Activated CD4-positive, alpha-beta T cell treated with anti-CD3 and anti-CD28 coated beads for 36 hours (primary cell): Measurements from ENCODE around the gene TPRG1. TPM values are rescaled to one million over a fixed set of nuclear protein-coding genes. Genes with fewer than 3 reads are reported as not detected.

Experiments
- ATAC-seq: fragments of 200-7000 bp; cut with Tn5 transposase; one replicate; pipeline ENCODE4 v1.10.0; 2021; ENCODE audit warnings: mild to moderate bottlenecking, moderate library complexity
- CTCF ChIA-PET: fragments of 350-600 bp; sonication (Branson Sonifier 250); formaldehyde crosslinking; loops from one replicate; lab custom pipeline; 2021; ENCODE audit warnings: antibody characterized with exemption; lab: Charles Lee
- POLR2A ChIA-PET: fragments of 350-600 bp; sonication (Branson Sonifier 250); formaldehyde crosslinking; loops from one replicate; lab custom pipeline; 2021; ENCODE audit warnings: antibody characterized with exemption, inconsistent platforms; lab: Charles Lee
- DNase-seq: peaks from one replicate; pipeline ENCODE4 v3.0.0-alpha.2; 2020
- H3K27ac Mint-ChIP-seq: one replicate; pipeline ENCODE4 v1.8.0; 2021; ENCODE audit warnings: mixed read lengths
- H3K27me3 Mint-ChIP-seq: one replicate; pipeline ENCODE4 v1.8.0; 2021; ENCODE audit warnings: mixed read lengths
- H3K36me3 Mint-ChIP-seq: one replicate; pipeline ENCODE4 v1.8.0; 2021; ENCODE audit warnings: low read depth, mixed read lengths
- H3K4me1 Mint-ChIP-seq: one replicate; pipeline ENCODE4 v1.8.0; 2021; ENCODE audit warnings: mixed read lengths
- H3K4me3 Mint-ChIP-seq: one replicate; pipeline ENCODE4 v1.8.0; 2021; ENCODE audit warnings: mild to moderate bottlenecking, moderate library complexity, mixed read lengths
- H3K9me3 Mint-ChIP-seq: one replicate; pipeline ENCODE4 v1.8.0; 2021; ENCODE audit warnings: low read depth, mixed read lengths
- intact Hi-C, 2 experiments: fragments of 100-400 bp; cut with DNase I in 1 of 2; cut with micrococcal nuclease in 1 of 2; formaldehyde crosslinking; loops; one replicate each; pipeline versions ENCODE4 v1.14.2 to v1.15.1; 2022 to 2024; cut with DNase I, micrococcal nuclease
- total RNA-seq, 2 experiments: library from RNA; stranded (reverse); gene quantifications; one replicate each; pipeline ENCODE4 v1.2.3, GENCODE V29; 2021

TPRG1 gene
- total RNA-seq = 10 to 100 TPM; 11.6 to 11.9 TPM

DNA sequence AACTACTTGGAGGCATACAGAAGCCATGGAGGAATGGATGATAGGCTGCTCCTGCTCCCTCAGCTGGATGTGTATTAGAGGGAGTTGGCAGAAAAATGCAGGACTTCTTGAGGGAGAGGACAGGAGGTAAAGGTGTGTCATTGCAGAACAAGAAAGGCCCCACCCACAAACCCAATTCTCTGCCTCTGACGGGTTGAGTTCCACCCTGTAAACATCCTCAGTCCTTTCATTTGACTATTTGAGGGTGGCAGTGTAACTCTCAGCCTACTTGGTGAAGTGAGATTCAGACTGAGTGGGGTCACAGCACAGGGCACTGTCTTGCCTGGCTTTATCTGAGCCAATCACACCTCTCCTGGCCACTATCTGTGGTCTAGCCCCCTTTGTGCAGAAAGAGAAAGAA, at the start of gene TPRG1:
Gene TPRG1 (plus strand): TSS at position 265 of the 400 bp plus-strand sequence. CDS start 35,414 bp downstream, outside the sequence.
- POLR2A ChIA-PET = no interaction called here
- CTCF ChIA-PET = interaction anchor here (0.7 kb wide), 1 partner anchor 704 kb away, joined by 3 read pairs; no protein-coding TSS in a partner anchor
- Mint-ChIP-seq H3K36me3 (no peaks in the 10 kb centered on the region), H3K4me1 (peaks cover 21% of the 10 kb centered on the region), H3K27me3 (no peaks in the 10 kb centered on the region), H3K27ac (peak within 1 kb of the TSS; percentile 64), H3K9me3 (no peaks in the 10 kb centered on the region), H3K4me3 (no peak within 1 kb of the TSS)
- DNase-seq = no peak
- intact Hi-C loops = no loop called here
- no peak for ATAC-seq

DNA sequence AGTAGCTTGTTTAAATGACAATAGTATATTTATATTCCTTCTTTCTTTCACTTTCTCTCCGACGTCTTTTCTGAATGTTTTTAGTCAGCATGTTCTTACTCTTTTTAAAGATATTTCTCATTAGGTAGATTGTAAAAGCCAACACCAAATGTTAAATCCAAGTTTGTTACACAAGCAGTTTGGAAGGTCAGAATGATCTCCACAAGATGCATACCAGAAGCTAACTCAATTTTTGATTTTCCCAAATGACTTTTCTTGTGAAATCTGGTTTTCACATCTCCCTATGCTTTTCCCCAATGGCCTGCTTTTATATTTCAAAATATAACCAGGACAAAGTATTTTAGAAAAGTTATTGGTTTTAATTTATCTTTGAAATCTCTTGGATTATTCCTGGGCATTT, 49.7 kb upstream of the TPRG1 start:
- Mint-ChIP-seq H3K4me3 (peak overlapping the region; percentile 6), H3K27ac (no peak overlapping the region), H3K9me3 (peaks cover 10% of the 10 kb centered on the region), H3K27me3 (no peaks in the 10 kb centered on the region), H3K4me1 (peaks cover 4% of the 10 kb centered on the region), H3K36me3 (peaks cover 3% of the 10 kb centered on the region)
- ChIA-PET POLR2A (no interaction called here), CTCF (interaction anchor here (0.8 to 2.2 kb wide), 6 partner anchors 15 to 1383 kb away, joined by 3 to 7 read pairs (median 3); no protein-coding TSS in a partner anchor)
- DNase-seq = no peak
- no peak for ATAC-seq
- intact Hi-C loops = no loop called here

DNA sequence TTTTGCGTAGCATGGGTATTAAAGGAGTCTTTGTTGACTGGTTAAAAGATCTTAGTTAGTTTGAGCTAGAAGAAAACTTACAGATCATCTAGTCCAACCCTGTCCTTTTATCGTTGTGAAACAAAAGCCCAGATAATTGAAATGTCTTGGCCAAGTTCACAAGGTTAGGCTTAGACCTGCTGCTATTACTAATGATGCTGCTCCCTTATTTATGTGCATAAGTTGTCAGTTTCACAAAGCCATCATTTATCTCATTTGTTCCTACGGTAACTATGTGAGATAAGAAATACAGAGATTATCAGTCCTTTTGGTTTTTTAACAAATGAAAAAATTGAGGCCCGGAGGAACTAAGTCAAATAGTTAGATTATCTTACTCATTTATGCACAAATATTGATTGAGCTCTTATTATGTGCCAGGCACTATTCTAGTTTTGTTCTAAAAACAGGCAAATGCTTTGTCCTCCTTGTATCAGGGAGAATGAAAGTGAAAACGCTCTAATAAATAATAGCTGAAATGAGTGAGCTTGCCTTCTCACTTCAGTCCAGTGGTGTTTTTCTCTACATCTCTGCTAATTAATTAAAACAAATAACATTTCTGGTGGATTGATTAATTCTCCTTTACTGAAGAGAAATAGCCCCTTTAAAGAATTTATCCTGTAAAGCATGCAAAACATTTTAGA, 49.1 kb upstream of the TPRG1 start:
- Mint-ChIP-seq H3K4me1 (peaks cover 4% of the 10 kb centered on the region), H3K27me3 (no peaks in the 10 kb centered on the region), H3K27ac (no peak overlapping the region), H3K36me3 (peaks cover 3% of the 10 kb centered on the region), H3K9me3 (peaks cover 10% of the 10 kb centered on the region), H3K4me3 (no peak overlapping the region)
- ATAC-seq (no peak), DNase-seq (no peak)
- intact Hi-C loops = no loop called here
- POLR2A ChIA-PET = no interaction called here
- CTCF ChIA-PET = interaction anchor here (1.2 to 2.2 kb wide), 3 partner anchors 14 to 81 kb away, joined by 3 to 7 read pairs (median 3); no protein-coding TSS in a partner anchor

- no peaks in the 10 kb centered on the region for H3K27me3 Mint-ChIP-seq
- H3K4me1 Mint-ChIP-seq = peaks cover 4% of the 10 kb centered on the region
- H3K9me3 Mint-ChIP-seq = peaks cover 10% of the 10 kb centered on the region
- no peak overlapping the region for H3K4me3 Mint-ChIP-seq
- ChIA-PET CTCF (interaction anchor here (0.6 kb wide), 1 partner anchor 1246 kb away, joined by 4 read pairs; no protein-coding TSS in a partner anchor), POLR2A (no interaction called here)
- ATAC-seq = no peak
- no peak overlapping the region for H3K27ac Mint-ChIP-seq
- H3K36me3 Mint-ChIP-seq = peaks cover 3% of the 10 kb centered on the region
- DNase-seq = no peak
- intact Hi-C loops = no loop called here
These were observed 48.0 kb upstream of the TPRG1 start for GRCh38 chr3:189123595-189124387.

DNA sequence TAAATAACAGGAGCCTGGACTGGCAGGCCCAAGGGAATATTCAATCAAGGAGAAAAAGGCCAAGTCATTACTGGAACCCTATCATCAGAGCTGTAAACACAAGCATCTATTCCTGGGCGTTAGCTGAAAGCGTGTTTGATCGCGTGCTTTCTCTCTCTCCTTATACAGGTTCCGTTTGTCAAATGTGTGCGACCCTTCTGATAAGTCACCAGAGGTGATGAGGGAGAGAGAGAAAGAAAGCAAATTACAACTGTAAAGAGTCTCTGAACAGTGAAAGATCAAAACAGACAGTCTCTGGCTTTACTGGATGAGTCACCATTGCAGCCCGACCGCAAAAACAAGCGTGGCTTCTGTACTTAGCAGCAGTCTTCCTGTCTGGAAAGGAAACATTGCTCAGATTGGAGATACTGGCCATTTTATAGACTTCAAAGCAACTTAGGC, 39.5 kb upstream of the TPRG1 start:
- Mint-ChIP-seq H3K4me3 (peak overlapping the region; percentile 24), H3K27me3 (no peaks in the 10 kb centered on the region), H3K36me3 (peaks cover 6% of the 10 kb centered on the region), H3K9me3 (peaks cover 7% of the 10 kb centered on the region), H3K4me1 (peaks cover 21% of the 10 kb centered on the region), H3K27ac (peak overlapping the region; percentile 58)
- DNase-seq (peak; percentile 88), ATAC-seq (peak; percentile 96)
- CTCF ChIA-PET = interaction anchor here (0.9 to 2.4 kb wide), 4 partner anchors 9 to 1392 kb away, joined by 3 to 8 read pairs (median 3); no protein-coding TSS in a partner anchor
- POLR2A ChIA-PET = no interaction called here
- intact Hi-C loops = loop anchor here (1.0 to 10.0 kb wide), 6 partner anchors 90 to 1995 kb away; partner anchors contain the start of gene RPL39L (in 1 of the 2)

DNA sequence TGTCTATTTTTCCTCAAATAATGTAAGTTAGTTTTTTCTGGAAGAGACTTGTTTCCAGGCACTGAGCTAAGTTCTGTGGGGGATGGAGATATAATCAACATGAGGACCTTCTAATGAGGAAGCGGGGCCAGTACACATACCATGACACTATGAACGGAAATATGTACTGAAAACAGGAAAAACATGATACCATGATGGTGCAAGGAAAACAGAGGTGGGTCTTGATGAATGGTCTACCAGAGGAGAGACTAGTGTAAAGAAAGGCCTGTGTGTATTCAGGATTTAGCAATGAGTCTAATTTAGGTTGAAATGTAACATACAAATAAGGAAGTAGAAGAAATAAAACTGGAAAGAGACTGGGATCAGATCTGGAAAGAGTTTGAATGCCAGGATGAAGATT, 38.9 kb upstream of the TPRG1 start:
- POLR2A ChIA-PET = no interaction called here
- peaks cover 7% of the 10 kb centered on the region for H3K9me3 Mint-ChIP-seq
- no peak overlapping the region for H3K4me3 Mint-ChIP-seq
- peaks cover 6% of the 10 kb centered on the region for H3K36me3 Mint-ChIP-seq
- no peaks in the 10 kb centered on the region for H3K27me3 Mint-ChIP-seq
- H3K4me1 Mint-ChIP-seq = peaks cover 22% of the 10 kb centered on the region
- CTCF ChIA-PET = interaction anchor here (0.9 to 2.4 kb wide), 3 partner anchors 8 to 1392 kb away, joined by 3 to 8 read pairs (median 3); no protein-coding TSS in a partner anchor
- no peak for ATAC-seq
- peak overlapping the region; percentile 58 for H3K27ac Mint-ChIP-seq
- intact Hi-C loops = loop anchor here (1.0 to 10.0 kb wide), 6 partner anchors 91 to 1996 kb away; partner anchors contain the start of gene RPL39L (in 1 of the 2)
- no peak for DNase-seq

DNA sequence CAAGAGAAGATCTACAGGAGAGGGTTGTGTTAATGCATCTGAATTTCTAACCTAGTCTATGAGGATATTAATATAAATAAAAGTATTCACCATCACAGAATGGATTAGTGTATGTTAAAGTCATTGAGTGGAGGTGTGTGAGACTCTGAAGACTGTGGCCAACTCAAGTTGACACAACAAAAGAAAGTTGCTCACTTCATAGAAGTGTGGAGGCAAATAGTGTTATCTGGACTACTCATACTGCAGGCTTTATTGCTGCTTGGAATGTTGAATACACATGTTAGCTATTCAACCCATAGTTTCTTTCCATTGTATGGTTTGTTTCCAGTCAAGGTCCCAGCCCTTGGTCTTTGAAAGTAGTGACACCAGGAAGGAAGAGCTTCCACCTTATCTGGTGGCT, 38.0 kb upstream of the TPRG1 start:
- ATAC-seq (no peak), DNase-seq (no peak)
- no peak overlapping the region for H3K4me3 Mint-ChIP-seq
- H3K27ac Mint-ChIP-seq = peak overlapping the region; percentile 58
- H3K27me3 Mint-ChIP-seq = no peaks in the 10 kb centered on the region
- peaks cover 6% of the 10 kb centered on the region for H3K36me3 Mint-ChIP-seq
- intact Hi-C loops = loop anchor here (5.0 to 10.0 kb wide), 4 partner anchors 91 to 1996 kb away; partner anchors contain the start of gene RPL39L (in 1 of the 2)
- H3K9me3 Mint-ChIP-seq = peaks cover 7% of the 10 kb centered on the region
- POLR2A ChIA-PET = no interaction called here
- CTCF ChIA-PET = interaction anchor here (0.7 to 1.1 kb wide), 3 partner anchors 92 to 179 kb away, joined by 3 to 5 read pairs (median 3); no protein-coding TSS in a partner anchor
- H3K4me1 Mint-ChIP-seq = peaks cover 25% of the 10 kb centered on the region

- peaks cover 6% of the 10 kb centered on the region for H3K36me3 Mint-ChIP-seq
- POLR2A ChIA-PET = no interaction called here
- H3K27ac Mint-ChIP-seq = no peak overlapping the region
- DNase-seq (no peak), ATAC-seq (no peak)
- no peak overlapping the region for H3K4me3 Mint-ChIP-seq
- peaks cover 18% of the 10 kb centered on the region for H3K4me1 Mint-ChIP-seq
- intact Hi-C loops = loop anchor here in 1 of 2 experiments (10.0 kb wide), 1 partner anchor 973 kb away; no protein-coding TSS in a partner anchor
- CTCF ChIA-PET = interaction anchor here (0.7 to 1.5 kb wide), 3 partner anchors 11 to 1398 kb away, joined by 3 read pairs; no protein-coding TSS in a partner anchor
- peaks cover 9% of the 10 kb centered on the region for H3K27me3 Mint-ChIP-seq
- H3K9me3 Mint-ChIP-seq = peaks cover 7% of the 10 kb centered on the region
These were observed 34.4 kb upstream of the TPRG1 start for GRCh38 chr3:189137416-189137815.

DNA sequence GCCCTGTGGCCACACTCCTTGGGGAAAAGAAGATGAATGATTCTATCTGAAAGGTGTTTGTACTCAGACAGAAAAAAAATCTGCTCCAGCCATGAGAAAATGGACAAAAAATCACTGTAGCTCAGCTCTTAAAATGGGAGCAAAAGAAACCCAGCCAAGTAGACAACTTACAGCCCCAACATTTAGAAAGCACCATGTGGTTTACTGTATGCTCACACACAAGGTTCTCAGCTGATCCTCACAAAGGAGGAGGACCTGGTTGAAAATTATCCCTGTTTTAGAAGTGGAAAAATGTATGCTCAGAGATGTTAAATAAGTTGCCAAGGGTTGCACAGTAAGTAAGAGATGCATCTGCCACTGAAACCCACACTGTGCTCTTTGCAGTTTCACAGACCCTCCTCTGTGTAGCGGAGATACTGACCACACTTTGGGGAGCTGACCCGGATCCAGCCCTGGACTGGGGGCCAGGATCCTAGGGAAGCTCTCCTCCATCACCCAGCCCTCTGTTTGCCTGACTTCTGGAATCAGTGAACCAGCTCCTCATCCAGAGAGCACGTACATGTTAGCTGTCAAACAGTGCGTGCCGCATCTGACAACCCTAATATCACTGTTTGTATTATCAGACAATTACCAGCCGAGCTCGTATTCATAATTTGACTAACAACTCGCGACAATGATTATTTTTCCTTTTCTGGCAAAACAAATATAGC, 32.7 kb upstream of the TPRG1 start:
- Mint-ChIP-seq H3K27ac (no peak overlapping the region), H3K4me1 (peaks cover 10% of the 10 kb centered on the region), H3K27me3 (peaks cover 12% of the 10 kb centered on the region), H3K4me3 (no peak overlapping the region), H3K36me3 (no peaks in the 10 kb centered on the region), H3K9me3 (no peaks in the 10 kb centered on the region)
- intact Hi-C loops = loop anchor here in 1 of 2 experiments (10.0 kb wide), 1 partner anchor 974 kb away; no protein-coding TSS in a partner anchor
- ChIA-PET CTCF (interaction anchor here (0.7 to 2.8 kb wide), 3 partner anchors 10 to 802 kb away, joined by 3 to 9 read pairs (median 7); no protein-coding TSS in a partner anchor), POLR2A (interaction anchor here (0.7 kb wide), 1 partner anchor 10 kb away, joined by 3 read pairs; no protein-coding TSS in a partner anchor)
- DNase-seq = no peak
- ATAC-seq = no peak

GRCh38 chr3:189139611-189139940, 32.2 kb upstream of the TPRG1 start:
- Mint-ChIP-seq H3K9me3 (no peaks in the 10 kb centered on the region), H3K4me1 (peaks cover 15% of the 10 kb centered on the region), H3K36me3 (no peaks in the 10 kb centered on the region), H3K27ac (no peak overlapping the region), H3K4me3 (no peak overlapping the region), H3K27me3 (peaks cover 12% of the 10 kb centered on the region)
- intact Hi-C loops = loop anchor here in 1 of 2 experiments (10.0 kb wide), 1 partner anchor 975 kb away; no protein-coding TSS in a partner anchor
- CTCF ChIA-PET = interaction anchor here (0.7 to 2.8 kb wide), 3 partner anchors 13 to 801 kb away, joined by 3 to 9 read pairs (median 3); no protein-coding TSS in a partner anchor
- POLR2A ChIA-PET = interaction anchor here (0.7 kb wide), 1 partner anchor 10 kb away, joined by 3 read pairs; no protein-coding TSS in a partner anchor
- ATAC-seq (no peak), DNase-seq (no peak)
